ENCODE data around the gene LEMD3.

GRCh38 chr12:65204886-65205525 is 35.6 kb downstream of the LEMD3 start:
- no peak for TF ChIP-seq CTCF (IDR thresholded peaks at IDR 0.05)
- no peak for TF ChIP-seq POLR2A (IDR thresholded peaks at IDR 0.05)
